ENCODE results near the gene LSM14A.
"Not testable (repeated sequence)": the region's sequence is repeated elsewhere in the genome, so short reads cannot be mapped to it uniquely, and the experiment has no call there.

Gene LSM14A

GRCh38 chr19:34159541-34159940 is 12.8 kb upstream of the LSM14A start:
- not testable (repeated sequence) for DNase-seq

GRCh38 chr19:34161902-34162301 is 10.4 kb upstream of the LSM14A start:
- DNase-seq, result not testable (repeated sequence)

GRCh38 chr19:34165295-34165738 is 7.0 kb upstream of the LSM14A start:
- DNase-seq, result no peak

GRCh38 chr19:34169475-34170199 is 2.7 kb upstream of the LSM14A start:
- DNase-seq, result not testable (repeated sequence)

- DNase-seq, result no peak
Measured at GRCh38 chr19:34171539-34171876, 796 bp upstream of the LSM14A start.

- DNase-seq, result no peak
Measured at GRCh38 chr19:34172661-34173192, 423 bp downstream of the LSM14A start.

- no peak for DNase-seq
Measured at GRCh38 chr19:34173193-34173956, 1.1 kb downstream of the LSM14A start.

GRCh38 chr19:34175173-34175572 is 2.9 kb downstream of the LSM14A start:
- DNase-seq, result not testable (repeated sequence)

- DNase-seq, result no peak
Measured at GRCh38 chr19:34176581-34176980, 4.3 kb downstream of the LSM14A start.

- no peak for DNase-seq
Measured at GRCh38 chr19:34178274-34178610, 5.9 kb downstream of the LSM14A start.

- DNase-seq, result no peak
Measured at GRCh38 chr19:34179066-34179465, 6.8 kb downstream of the LSM14A start.

GRCh38 chr19:34180273-34180672 is 8.0 kb downstream of the LSM14A start:
- no peak for DNase-seq

GRCh38 chr19:34180709-34181108 is 8.4 kb downstream of the LSM14A start:
- DNase-seq, result no peak

GRCh38 chr19:34181111-34181864 is 9.0 kb downstream of the LSM14A start:
- no peak for DNase-seq

- DNase-seq, result no peak
Measured at GRCh38 chr19:34182125-34182524, 9.8 kb downstream of the LSM14A start.

- no peak for DNase-seq
Measured at GRCh38 chr19:34184880-34185491, 12.7 kb downstream of the LSM14A start.

- DNase-seq, result no peak
Measured at GRCh38 chr19:34186205-34186604, 13.9 kb downstream of the LSM14A start.

- no peak for DNase-seq
Measured at GRCh38 chr19:34187011-34187410, 14.7 kb downstream of the LSM14A start.

GRCh38 chr19:34188408-34188807 is 16.1 kb downstream of the LSM14A start:
- DNase-seq, result no peak

- no peak for DNase-seq
Measured at GRCh38 chr19:34189199-34189916, 17.1 kb downstream of the LSM14A start.

GRCh38 chr19:34189917-34190425 is 17.7 kb downstream of the LSM14A start:
- DNase-seq, result no peak

- DNase-seq, result no peak
Measured at GRCh38 chr19:34191355-34191962, 19.2 kb downstream of the LSM14A start.

Data from effector CD8-positive, alpha-beta T cell (primary cell).